DOHH2 (cell line): ENCODE data around the gene AP2A1.

Experiments used
- H3F3A ChIP-seq: fragments of 200-600 bp; sonication (generic), shearing (Covaris generic); 2 replicates; pipeline ENCODE4 v1.6.0; 2016; ENCODE audit warnings: antibody characterized with exemption, mild to moderate bottlenecking; ENCODE audit not compliant: control insufficient read depth, insufficient read depth
- H3K27ac ChIP-seq: fragments of 200-600 bp; sonication (generic); 2 replicates; pipeline ENCODE4 v1.5.1; 2014; ENCODE audit warnings: low read depth, mild to moderate bottlenecking, low read length, moderate library complexity
- H3K27me3 ChIP-seq: fragments of 200-600 bp; sonication (generic); 2 replicates; pipeline ENCODE4 v1.6.1; 2014; ENCODE audit warnings: mild to moderate bottlenecking, low read length, mixed read lengths; ENCODE audit not compliant: control insufficient read depth
- H3K36me3 ChIP-seq: fragments of 200-600 bp; sonication (generic); 2 replicates; pipeline ENCODE4 v1.6.1; 2014; ENCODE audit warnings: mild to moderate bottlenecking, low read length, moderate library complexity, mixed read lengths; ENCODE audit not compliant: control insufficient read depth
- H3K4me1 ChIP-seq: fragments of 200-600 bp; sonication (generic); 2 replicates; pipeline ENCODE4 v1.6.1; 2014; ENCODE audit warnings: mild to moderate bottlenecking, low read length, mixed read lengths; ENCODE audit not compliant: control insufficient read depth
- H3K4me2 ChIP-seq: fragments of 200-600 bp; sonication (generic); 2 replicates; pipeline ENCODE4 v1.6.0; 2014; ENCODE audit warnings: mild to moderate bottlenecking, low read length, moderate library complexity
- H3K4me3 ChIP-seq: fragments of 200-600 bp; sonication (generic); 2 replicates; pipeline ENCODE4 v1.5.1; 2014; ENCODE audit warnings: mild to moderate bottlenecking, low read length, mixed read lengths
- H3K79me2 ChIP-seq: fragments of 200-600 bp; sonication (generic); 2 replicates; pipeline ENCODE4 v1.6.1; 2014; ENCODE audit warnings: mild to moderate bottlenecking, low read length, mixed read lengths; ENCODE audit not compliant: control insufficient read depth
- H3K9me2 ChIP-seq: fragments of 200-600 bp; sonication (generic); replicated peaks from 2 replicates; pipeline ENCODE4 v1.6.1; 2014; ENCODE audit warnings: mild to moderate bottlenecking, low read length, mixed read lengths; ENCODE audit not compliant: control insufficient read depth
- H3K9me3 ChIP-seq: fragments of 200-600 bp; sonication (generic); 2 replicates; pipeline ENCODE4 v1.6.1; 2014; ENCODE audit warnings: antibody characterized with exemption, low read length, mixed read lengths; ENCODE audit not compliant: control insufficient read depth, insufficient read depth
- H4K20me1 ChIP-seq: fragments of 200-600 bp; sonication (generic); 2 replicates; pipeline ENCODE4 v1.6.0; 2014; ENCODE audit warnings: low read depth, mild to moderate bottlenecking, antibody characterized with exemption, low read length, moderate library complexity; ENCODE audit not compliant: control insufficient read depth, insufficient read depth
- EZH2phosphoT487 ChIP-seq: fragments of 200-600 bp; sonication (generic); IDR thresholded peaks from 2 replicates; pipeline ENCODE4 v1.6.1; 2017; ENCODE audit warnings: borderline replicate concordance, mild to moderate bottlenecking, antibody characterized with exemption, low read length, moderate library complexity, mixed read lengths
- TF ChIP-seq, protein P1 (sequence below): fragments of 200-600 bp; sonication (generic); IDR thresholded peaks from one replicate; pipeline ENCODE4 v1.5.1; 2014; ENCODE audit warnings: antibody characterized with exemption, mild to moderate bottlenecking, low read depth, low read length; ENCODE audit not compliant: poor library complexity, severe bottlenecking

Gene AP2A1

DNA sequence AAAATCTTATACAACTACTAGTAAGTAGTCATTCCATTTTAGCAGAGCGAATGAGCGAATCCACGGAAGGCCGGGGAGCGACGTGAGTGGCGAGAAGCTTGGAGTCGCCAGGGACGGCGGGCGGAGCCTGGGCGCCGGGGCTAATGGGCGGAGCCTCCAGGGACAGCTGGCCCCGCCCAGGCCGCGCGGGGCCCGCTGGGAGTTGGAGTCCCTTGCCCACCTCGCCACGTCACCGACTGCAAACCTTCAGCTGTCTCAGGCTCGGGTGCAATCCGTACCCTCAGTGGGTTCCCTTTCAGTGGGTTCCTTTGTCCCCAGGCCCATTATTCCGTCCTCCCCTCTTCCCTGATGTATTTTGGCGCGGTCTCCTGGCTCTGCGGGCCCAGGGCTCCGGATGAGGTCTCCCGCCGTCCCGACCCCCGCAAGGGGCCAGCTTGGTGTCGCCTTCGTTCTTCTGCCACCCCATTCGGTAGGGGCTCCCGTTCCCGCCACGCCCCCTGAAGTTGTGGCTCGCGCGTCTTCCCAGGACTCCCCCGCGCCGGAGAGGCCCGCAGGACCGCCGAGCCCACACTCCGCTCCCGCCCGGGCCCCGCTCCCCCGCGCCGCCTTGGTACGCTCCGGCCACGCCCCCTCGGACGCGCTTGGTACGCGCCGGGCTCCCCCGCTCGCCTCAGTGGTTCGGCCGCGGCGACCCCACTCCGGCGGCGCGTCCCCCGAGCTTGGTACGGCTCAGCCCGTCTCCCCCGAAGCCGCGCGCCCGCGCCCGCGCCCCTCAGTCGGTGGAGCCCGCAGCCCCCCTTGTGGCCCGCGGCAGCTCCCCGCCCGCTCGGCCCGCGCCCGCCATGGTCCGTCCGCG lies 83.9 kb downstream of the AP2A1 start, which contains the start of gene PTOV1:
TSS of gene PTOV1 (plus strand) at position 673 of the 856 bp plus-strand sequence.
- peaks cover 33% of the 10 kb centered on the region for H3K79me2 ChIP-seq
- peaks cover 45% of the 10 kb centered on the region for H3K4me1 ChIP-seq
- peaks cover 24% of the 10 kb centered on the region for H3K36me3 ChIP-seq
- H3K27me3 ChIP-seq = no peaks in the 10 kb centered on the region; the same call in 1 of the 2 replicates
- peak within 1 kb of the TSS; percentile 99 for H3K4me2 ChIP-seq
- TF ChIP-seq EZH2phosphoT487 = no peak
- TF ChIP-seq, protein P1, sequence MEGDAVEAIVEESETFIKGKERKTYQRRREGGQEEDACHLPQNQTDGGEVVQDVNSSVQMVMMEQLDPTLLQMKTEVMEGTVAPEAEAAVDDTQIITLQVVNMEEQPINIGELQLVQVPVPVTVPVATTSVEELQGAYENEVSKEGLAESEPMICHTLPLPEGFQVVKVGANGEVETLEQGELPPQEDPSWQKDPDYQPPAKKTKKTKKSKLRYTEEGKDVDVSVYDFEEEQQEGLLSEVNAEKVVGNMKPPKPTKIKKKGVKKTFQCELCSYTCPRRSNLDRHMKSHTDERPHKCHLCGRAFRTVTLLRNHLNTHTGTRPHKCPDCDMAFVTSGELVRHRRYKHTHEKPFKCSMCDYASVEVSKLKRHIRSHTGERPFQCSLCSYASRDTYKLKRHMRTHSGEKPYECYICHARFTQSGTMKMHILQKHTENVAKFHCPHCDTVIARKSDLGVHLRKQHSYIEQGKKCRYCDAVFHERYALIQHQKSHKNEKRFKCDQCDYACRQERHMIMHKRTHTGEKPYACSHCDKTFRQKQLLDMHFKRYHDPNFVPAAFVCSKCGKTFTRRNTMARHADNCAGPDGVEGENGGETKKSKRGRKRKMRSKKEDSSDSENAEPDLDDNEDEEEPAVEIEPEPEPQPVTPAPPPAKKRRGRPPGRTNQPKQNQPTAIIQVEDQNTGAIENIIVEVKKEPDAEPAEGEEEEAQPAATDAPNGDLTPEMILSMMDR = no peak
- H3F3A ChIP-seq = peaks cover 12% of the 10 kb centered on the region
- no peaks in the 10 kb centered on the region for H3K9me2 ChIP-seq
- no peaks in the 10 kb centered on the region for H3K9me3 ChIP-seq
- peak within 1 kb of the TSS; percentile 81 for H3K4me3 ChIP-seq
- H4K20me1 ChIP-seq = peaks cover 13% of the 10 kb centered on the region; the same call in 1 of the 2 replicates
- peak within 1 kb of the TSS; percentile 83 for H3K27ac ChIP-seq

DNA sequence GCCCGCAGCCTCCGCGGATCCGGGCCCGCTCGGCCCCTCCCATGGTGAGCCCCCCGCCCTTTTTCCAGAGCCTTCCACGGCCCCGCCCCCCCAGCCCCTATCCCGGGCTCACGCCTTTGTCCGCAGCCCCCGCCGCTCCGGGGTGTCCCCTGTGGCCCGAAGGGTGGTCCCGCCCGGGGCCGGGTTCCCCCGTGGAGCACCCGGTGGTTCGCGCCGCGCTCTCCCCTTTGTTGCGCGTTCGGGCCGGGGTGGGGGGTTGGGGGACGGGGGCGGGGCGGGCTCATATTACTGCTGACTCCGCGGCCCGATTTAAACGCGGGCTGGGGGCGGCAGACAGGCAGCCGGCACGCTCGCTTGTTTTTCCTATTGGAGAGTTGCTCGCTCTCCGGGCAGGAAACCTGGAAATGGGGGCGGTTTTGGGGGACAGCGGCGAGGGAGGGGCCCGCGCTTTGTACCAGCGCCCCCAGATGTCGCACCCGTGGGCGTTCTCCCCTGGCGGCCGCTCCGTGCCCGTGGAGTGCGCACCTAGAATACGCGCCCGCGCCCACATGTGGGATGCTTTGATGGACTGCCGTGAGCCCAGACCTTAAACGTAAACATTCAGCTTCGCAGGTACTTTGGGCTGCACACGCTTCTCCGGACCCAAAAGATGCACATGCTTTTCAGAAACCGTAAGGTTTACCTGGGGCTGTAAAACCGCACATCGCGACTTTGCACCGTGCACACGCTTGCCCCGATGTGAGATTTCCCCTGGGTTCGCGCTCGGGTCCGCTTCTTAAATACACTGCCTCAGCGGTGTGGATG lies 84.9 kb downstream of the AP2A1 start:
- peak overlapping the region; percentile 83; the same call in 1 of the 2 replicates for H3K27ac ChIP-seq
- peaks cover 8% of the 10 kb centered on the region for H3F3A ChIP-seq

DNA sequence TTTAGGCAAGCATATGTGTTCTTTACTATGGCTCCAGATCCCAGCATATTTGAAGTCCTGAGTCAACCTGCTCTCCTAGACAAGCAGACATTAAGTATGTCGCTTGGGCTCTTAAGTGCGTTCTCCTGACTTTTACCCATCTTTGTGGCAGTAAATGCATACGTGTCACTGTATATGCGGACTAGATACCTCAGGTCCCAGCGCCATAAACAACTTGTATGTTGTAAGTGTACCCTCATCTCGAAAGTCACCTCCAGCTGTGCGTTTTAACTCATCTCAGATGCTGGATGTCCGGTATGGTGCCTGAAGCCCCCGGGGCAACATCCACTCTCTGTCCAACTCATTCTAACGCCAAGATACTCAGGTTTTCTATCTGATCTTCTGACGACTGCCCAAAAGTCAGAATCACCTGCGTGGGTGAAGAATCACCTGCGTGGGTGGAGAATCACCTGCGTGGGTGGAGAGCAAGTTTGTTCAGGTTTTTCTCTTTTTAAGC lies 85.9 kb downstream of the AP2A1 start:
- Histone ChIP-seq H3K36me3 (peaks cover 42% of the 10 kb centered on the region), H3K4me1 (peaks cover 45% of the 10 kb centered on the region), H3K27me3 (no peaks in the 10 kb centered on the region; the same call in 1 of the 2 replicates), H3F3A (peaks cover 8% of the 10 kb centered on the region), H3K27ac (no peak overlapping the region), H3K4me2 (peak overlapping the region; percentile 99), H3K79me2 (peaks cover 33% of the 10 kb centered on the region), H3K4me3 (peak overlapping the region; percentile 81), H4K20me1 (peaks cover 13% of the 10 kb centered on the region; the same call in 1 of the 2 replicates), H3K9me2 (no peaks in the 10 kb centered on the region), H3K9me3 (no peaks in the 10 kb centered on the region)
- no peak for TF ChIP-seq EZH2phosphoT487
- TF ChIP-seq, protein P1 = no peak

More for the DNA sequence above, 84.9 kb downstream of the AP2A1 start:
- peaks cover 45% of the 10 kb centered on the region for H3K4me1 ChIP-seq
- H3K9me3 ChIP-seq = no peaks in the 10 kb centered on the region
- peak overlapping the region; percentile 81 for H3K4me3 ChIP-seq
- peaks cover 33% of the 10 kb centered on the region for H3K79me2 ChIP-seq
- no peaks in the 10 kb centered on the region for H3K9me2 ChIP-seq
- no peaks in the 10 kb centered on the region; the same call in 1 of the 2 replicates for H3K27me3 ChIP-seq
- peak overlapping the region; percentile 99 for H3K4me2 ChIP-seq
- TF ChIP-seq EZH2phosphoT487 = no peak
- TF ChIP-seq, protein P1 = peak; percentile 1
- peaks cover 34% of the 10 kb centered on the region for H3K36me3 ChIP-seq
- peaks cover 13% of the 10 kb centered on the region; the same call in 1 of the 2 replicates for H4K20me1 ChIP-seq
